IPS-15b (cell line): ENCODE data around the gene RAI1.

Source experiments
- H3K27me3 ChIP-seq: one replicate; pipeline ENCODE4 v1.6.1; 2013; ENCODE audit warnings: low read length; ENCODE audit not compliant: control insufficient read depth, insufficient read depth
- H3K36me3 ChIP-seq: one replicate; pipeline ENCODE4 v1.6.1; 2013; ENCODE audit warnings: low read length; ENCODE audit not compliant: control insufficient read depth, insufficient read depth
- H3K4me1 ChIP-seq: one replicate; pipeline ENCODE4 v1.6.1; 2013; ENCODE audit warnings: mild to moderate bottlenecking, low read length; ENCODE audit not compliant: control insufficient read depth, insufficient read depth
- H3K4me3 ChIP-seq: one replicate; pipeline ENCODE4 v1.5.1; 2013; ENCODE audit warnings: low read depth, low read length
- H3K9ac ChIP-seq: one replicate; pipeline ENCODE4 v1.6.1; 2013; ENCODE audit warnings: low read depth, mild to moderate bottlenecking, low read length
- H3K9me3 ChIP-seq: one replicate; pipeline ENCODE4 v1.6.1; 2013; ENCODE audit warnings: mild to moderate bottlenecking, low read length; ENCODE audit not compliant: control insufficient read depth, insufficient read depth

The RAI1 gene

DNA sequence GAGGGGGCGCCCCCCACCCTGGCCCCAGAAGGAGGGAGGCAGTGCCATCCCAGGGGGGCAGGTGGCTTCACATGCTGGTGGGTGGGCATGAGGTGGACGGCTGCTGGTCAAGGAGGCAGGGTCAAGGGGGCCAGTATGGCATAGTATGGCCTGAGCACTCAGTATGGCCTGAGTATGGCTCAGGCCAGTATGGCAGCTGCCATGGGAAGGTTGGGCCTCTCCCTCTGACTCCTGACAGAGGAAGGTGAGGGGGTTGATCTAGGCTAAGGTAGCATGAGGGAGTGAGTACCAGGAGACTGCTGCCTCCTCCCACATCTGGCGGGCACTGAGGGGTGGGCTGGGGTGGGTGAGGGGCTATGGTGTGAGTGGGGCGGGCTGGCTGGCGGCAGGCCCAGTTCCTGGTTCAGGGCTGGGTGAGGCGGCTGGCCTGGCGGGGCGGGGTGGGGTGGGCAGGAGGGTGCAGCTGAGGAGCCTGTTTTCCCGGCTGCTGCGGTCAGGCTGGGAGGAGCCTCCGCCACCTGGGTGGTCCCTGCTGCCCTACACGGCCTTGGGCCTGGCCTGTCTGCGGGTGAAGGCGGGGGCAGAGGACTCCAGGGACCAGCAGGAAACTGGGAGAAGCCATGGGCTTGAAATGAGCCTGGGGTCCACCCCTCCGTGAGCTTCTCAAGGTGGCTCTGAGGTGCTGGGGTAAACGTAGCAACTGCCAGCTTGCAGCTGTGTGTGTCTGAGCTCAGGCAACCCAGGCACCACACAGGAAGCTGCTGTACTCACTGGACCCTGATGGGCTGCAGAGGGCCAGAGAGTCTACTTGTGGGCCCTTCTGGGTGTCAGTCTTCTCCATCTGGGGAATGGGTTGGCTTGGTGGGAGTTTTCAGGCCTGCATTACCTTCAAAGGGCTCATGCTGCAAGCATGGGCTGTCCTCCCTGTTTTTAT lies 57.0 kb downstream of the RAI1 start:
- H3K4me3 ChIP-seq, result peak overlapping the region; percentile 13
- H3K9me3 ChIP-seq, result no peaks in the 10 kb centered on the region
- H3K9ac ChIP-seq, result no peak overlapping the region
- peaks cover 53% of the 10 kb centered on the region for H3K27me3 ChIP-seq
- H3K4me1 ChIP-seq, result peaks cover 6% of the 10 kb centered on the region
- no peaks in the 10 kb centered on the region for H3K36me3 ChIP-seq

DNA sequence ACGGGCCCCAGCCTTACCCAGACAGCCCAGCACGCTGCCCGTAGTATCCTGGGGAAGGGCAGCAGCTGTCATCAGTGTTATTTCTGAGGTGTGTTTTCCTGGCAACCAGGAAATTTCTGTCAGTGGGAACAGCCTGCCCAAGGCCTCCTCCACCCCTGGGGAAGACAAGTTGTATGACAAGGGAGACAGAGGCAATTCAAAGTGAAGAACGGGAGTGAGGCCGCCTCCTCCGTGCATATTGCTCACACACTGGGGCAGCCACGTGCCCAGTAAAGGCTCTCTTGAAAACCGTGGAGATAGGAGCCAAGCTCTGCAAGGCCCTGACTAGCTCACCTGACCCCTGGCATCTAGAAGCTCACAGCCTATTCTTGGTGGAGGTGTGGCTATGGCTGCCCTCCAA lies 57.6 kb downstream of the RAI1 start:
- Histone ChIP-seq H3K4me1 (peaks cover 6% of the 10 kb centered on the region), H3K27me3 (peaks cover 53% of the 10 kb centered on the region), H3K4me3 (peak overlapping the region; percentile 13), H3K36me3 (no peaks in the 10 kb centered on the region), H3K9ac (no peak overlapping the region), H3K9me3 (no peaks in the 10 kb centered on the region)

DNA sequence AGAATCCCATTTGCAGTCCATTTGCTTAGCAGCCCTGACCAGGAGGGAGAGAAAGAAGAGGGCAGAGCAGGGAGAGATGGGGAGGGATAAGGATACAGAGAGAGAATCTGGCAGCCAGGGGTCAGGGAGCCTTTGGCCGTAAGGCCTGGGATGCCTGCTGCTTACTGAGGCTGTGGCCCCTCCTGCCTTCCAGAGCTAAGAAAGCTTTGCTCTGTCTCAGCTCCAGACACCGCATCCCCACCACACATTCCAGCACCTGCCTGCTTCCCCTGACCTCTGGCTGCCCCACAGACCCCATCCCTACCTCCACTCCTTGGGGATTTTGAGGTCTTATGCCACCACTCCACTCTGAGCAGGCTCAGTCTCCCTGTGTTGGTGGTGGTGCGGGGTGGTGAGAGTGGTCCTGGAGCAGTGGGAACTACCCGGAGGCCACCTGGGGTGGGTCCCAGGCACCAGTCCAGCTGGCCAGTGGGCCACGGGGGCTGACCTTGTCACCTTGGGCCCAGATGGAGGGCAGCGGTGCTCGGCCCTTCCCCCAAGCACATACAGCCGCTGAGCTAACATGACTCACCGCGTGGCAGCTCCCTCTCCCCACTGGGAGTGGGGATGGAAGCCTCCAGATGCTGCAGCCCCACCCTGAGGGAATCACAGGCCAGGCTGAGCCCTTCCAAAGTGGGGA lies 58.3 kb downstream of the RAI1 start:
- H3K9ac ChIP-seq, result no peak overlapping the region
- peaks cover 6% of the 10 kb centered on the region for H3K4me1 ChIP-seq
- H3K4me3 ChIP-seq, result no peak overlapping the region
- peaks cover 48% of the 10 kb centered on the region for H3K27me3 ChIP-seq
- H3K9me3 ChIP-seq, result no peaks in the 10 kb centered on the region
- no peaks in the 10 kb centered on the region for H3K36me3 ChIP-seq

DNA sequence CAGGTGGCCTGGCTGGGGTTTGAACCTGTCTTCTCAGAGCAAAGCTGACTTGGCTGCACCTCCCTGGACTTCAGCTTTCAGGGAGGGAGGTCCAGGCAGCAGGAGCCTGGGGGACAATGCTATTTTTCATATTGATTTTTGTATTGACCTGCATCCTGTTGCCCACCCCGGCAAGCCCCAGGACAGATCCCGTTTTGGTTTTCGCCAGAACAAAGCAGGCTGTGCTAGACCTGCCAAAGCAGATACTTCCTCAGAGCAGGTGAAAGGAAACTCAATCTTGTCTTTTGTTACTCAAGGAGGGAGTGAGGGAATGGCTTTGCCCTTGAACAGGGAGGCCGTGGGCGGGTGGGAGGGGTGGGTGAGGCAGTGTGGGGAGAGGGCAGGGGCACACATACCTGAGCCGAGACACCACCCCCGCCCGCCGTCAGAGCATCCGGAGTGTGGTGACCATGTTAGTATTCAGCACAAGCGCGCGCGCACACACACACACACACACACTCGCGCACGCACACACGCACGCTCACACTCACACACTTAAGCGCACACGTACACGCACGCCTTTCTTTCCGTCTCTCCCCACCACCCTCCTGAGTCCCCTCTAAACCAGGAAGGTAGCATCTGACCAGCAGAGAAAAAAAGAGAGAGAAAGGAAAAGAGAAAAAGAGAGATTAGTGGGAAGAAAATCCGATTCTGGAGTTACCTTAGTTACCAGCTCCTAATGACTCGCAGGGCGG lies 59.5 kb downstream of the RAI1 start:
- H3K4me1 ChIP-seq, result peaks cover 6% of the 10 kb centered on the region
- H3K9me3 ChIP-seq, result no peaks in the 10 kb centered on the region
- H3K4me3 ChIP-seq, result peak overlapping the region; percentile 13
- no peak overlapping the region for H3K9ac ChIP-seq
- no peaks in the 10 kb centered on the region for H3K36me3 ChIP-seq
- peaks cover 47% of the 10 kb centered on the region for H3K27me3 ChIP-seq

DNA sequence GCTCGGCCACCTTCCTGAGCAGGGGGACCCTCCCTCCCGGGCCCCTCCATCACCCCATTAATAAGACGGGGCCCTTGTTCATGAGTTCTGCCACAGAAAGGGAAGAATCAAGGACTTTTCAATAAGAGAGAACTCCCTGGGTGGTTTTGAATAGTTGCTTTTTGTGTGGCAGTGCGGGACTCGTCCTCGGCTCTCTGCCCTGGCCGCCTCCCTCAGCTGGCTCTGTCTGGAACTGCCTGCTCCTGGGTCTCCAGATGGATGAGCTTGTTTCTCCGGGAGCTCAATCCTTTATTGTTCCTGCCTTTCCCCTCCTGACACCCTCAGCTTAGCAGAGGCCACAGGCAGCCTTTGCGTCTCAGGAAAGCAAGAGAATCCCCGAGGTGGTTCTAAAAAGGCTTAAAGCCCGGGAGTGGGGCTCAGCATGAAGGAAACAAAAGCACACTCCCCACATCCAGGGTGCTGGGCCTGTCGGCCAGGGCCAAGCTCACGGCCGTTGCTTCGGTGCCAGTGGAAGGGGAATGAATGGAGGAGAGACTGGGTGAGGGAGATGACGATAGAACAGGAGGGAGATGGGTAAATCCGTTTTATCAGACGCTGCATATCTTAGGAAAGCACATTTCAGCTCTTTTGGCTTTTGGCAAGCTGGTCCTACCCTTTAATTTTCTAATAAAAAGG lies 60.2 kb downstream of the RAI1 start:
- H3K4me1 ChIP-seq, result peaks cover 6% of the 10 kb centered on the region
- H3K4me3 ChIP-seq, result peak overlapping the region; percentile 13
- H3K36me3 ChIP-seq, result no peaks in the 10 kb centered on the region
- H3K9ac ChIP-seq, result peak overlapping the region; percentile 24
- no peaks in the 10 kb centered on the region for H3K9me3 ChIP-seq
- peaks cover 41% of the 10 kb centered on the region for H3K27me3 ChIP-seq

DNA sequence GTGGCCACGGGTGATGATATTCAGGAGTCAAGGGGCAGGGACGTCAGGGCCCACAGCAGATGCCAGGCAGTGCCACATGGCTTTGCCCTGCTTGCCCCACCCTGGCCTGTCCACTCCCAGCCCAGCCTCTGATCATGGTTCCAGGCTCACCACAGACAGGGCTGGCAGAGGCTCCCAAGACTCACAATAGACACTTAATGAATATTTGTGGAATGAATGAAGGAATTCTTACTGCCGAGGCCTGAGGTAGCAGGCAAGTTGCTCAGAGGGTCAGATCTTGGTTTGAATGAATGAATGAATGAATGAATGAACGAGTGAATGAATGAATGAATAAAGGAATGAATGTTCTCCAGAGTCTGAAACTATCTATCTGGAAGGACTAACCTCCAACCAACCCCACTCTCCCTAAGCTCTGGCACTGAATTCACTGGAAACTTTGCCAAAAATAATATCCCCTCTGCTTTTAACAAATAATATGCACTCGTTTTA lies 60.9 kb downstream of the RAI1 start:
- Histone ChIP-seq H3K9me3 (no peaks in the 10 kb centered on the region), H3K27me3 (peaks cover 34% of the 10 kb centered on the region), H3K4me1 (peaks cover 6% of the 10 kb centered on the region), H3K36me3 (no peaks in the 10 kb centered on the region), H3K4me3 (no peak overlapping the region), H3K9ac (no peak overlapping the region)

DNA sequence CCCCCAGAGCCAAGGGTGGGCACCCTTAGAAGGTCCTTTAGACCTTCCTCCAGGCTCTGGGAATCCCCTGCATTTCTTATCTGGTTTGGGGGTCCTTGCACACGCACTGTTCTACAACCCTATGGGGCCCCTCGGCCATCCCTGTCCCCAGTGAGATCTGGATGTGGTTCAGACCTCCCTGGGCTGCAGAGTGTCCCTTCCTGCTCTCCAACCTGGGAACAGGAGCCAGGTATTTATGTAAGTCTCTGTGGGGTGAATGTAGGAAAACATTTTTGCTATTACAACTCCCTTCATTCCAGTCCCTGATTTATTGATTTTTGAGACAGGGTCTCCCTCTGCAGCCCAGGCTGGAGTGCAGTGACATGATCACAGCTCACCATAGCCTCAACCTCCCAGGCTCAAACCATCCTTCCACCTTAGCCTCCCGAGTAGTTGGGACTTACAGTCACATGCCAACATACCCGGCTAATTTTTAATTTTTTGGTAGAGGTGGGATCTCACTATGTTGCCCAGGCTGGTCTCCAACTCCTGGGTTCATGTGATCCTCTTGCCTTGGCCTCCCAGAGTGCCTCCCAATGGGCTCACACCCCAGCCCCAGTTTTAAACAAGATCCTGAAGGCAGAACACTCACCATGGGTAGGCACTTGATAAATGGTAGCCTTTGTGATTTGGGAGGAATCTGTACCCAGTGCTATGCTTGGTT lies 61.6 kb downstream of the RAI1 start:
- H3K27me3 ChIP-seq, result peaks cover 32% of the 10 kb centered on the region
- H3K9ac ChIP-seq, result no peak overlapping the region
- H3K9me3 ChIP-seq, result no peaks in the 10 kb centered on the region
- H3K4me1 ChIP-seq, result peaks cover 6% of the 10 kb centered on the region
- H3K4me3 ChIP-seq, result no peak overlapping the region
- H3K36me3 ChIP-seq, result no peaks in the 10 kb centered on the region

DNA sequence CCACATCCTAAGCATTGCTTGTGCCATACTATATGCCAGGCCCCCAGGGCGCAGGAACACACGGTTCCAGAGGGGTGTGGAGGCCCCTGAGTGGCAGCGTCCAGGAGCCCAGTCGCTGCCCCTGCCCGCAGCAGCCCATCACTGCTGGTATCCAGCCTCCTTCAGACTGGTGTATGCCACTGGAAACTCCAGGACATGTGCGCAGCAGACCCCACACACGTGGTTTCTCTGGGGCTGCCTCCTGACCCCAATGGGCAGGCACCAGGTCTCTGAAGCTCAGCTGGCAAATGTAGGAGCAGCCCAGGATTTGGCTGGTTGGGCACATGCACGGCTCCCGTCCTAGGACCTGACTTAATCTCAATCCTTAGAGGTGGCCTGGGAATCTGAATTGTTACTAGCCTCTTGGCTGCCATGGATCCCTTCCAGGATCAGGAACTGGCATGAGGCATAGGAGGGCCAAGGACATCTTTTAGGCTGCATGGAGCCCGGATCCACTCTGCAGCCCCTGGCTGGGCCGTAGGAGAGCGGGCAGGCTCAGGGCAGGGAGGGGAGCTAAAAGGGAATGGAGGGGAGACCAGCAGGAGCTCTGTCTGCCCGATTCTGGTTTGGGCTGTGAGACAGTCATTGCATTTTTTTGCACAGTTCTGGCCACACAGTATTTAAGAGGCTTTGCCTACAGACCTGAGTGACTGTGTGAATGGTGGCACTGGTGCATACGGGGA lies 62.3 kb downstream of the RAI1 start:
- H3K4me3 ChIP-seq, result no peak overlapping the region
- no peaks in the 10 kb centered on the region for H3K36me3 ChIP-seq
- peaks cover 6% of the 10 kb centered on the region for H3K4me1 ChIP-seq
- H3K27me3 ChIP-seq, result peaks cover 32% of the 10 kb centered on the region
- H3K9ac ChIP-seq, result no peak overlapping the region
- no peaks in the 10 kb centered on the region for H3K9me3 ChIP-seq

DNA sequence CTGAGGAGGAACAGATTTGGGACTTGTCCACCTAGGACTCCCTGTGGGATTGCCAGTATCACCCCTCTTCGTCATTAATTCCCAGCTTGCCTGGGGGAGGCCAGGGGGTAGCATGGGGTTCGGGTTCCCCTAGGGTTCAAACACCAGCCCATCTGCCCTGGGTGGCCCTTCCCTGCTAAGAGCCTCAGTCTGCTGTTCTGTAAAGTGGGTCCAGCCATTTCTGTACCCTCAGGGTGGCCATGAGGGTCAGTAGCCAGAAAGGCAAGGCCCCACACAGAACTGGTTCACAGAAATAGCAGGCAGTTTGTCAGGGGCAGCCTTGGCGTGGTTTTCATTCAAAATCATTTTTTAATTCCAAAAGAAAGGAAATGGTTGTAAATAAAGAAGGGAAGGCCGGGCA lies 62.9 kb downstream of the RAI1 start:
- H3K4me1 ChIP-seq, result peaks cover 6% of the 10 kb centered on the region
- no peaks in the 10 kb centered on the region for H3K36me3 ChIP-seq
- H3K4me3 ChIP-seq, result no peak overlapping the region
- H3K9ac ChIP-seq, result no peak overlapping the region
- peaks cover 31% of the 10 kb centered on the region for H3K27me3 ChIP-seq
- no peaks in the 10 kb centered on the region for H3K9me3 ChIP-seq
